Stimulated activated memory B cell treated with anti-CD40 and anti-IgM and Interleukin-4, amounts not matched to agents 10 μg/mL and 1 μg/mL and 100 μg/mL, for 72 hours (primary cell): ENCODE results near the gene SNX8.
"Not testable (repeated sequence)": the region's sequence is repeated elsewhere in the genome, so short reads cannot be mapped to it uniquely, and the experiment has no call there.

Experiments used
- ATAC-seq: fragments of 150-1000 bp; cut with Tn5 transposase; 2 replicates; pipeline ENCODE4 v1.10.0; 2021
- H3K27ac Mint-ChIP-seq: one replicate; pipeline ENCODE4 v1.8.0; 2022; ENCODE audit warnings: mild to moderate bottlenecking, mixed read lengths
- H3K27me3 Mint-ChIP-seq: one replicate; pipeline ENCODE4 v1.8.0; 2022; ENCODE audit warnings: mixed read lengths
- H3K36me3 Mint-ChIP-seq: one replicate; pipeline ENCODE4 v1.8.0; 2022; ENCODE audit warnings: mixed read lengths
- H3K4me1 Mint-ChIP-seq: one replicate; pipeline ENCODE4 v1.8.0; 2022; ENCODE audit warnings: mixed read lengths
- H3K4me3 Mint-ChIP-seq: one replicate; pipeline ENCODE4 v1.8.0; 2022; ENCODE audit warnings: mild to moderate bottlenecking, moderate library complexity, mixed read lengths
- H3K9me3 Mint-ChIP-seq: one replicate; pipeline ENCODE4 v1.8.0; 2022; ENCODE audit warnings: mixed read lengths

Gene SNX8

DNA sequence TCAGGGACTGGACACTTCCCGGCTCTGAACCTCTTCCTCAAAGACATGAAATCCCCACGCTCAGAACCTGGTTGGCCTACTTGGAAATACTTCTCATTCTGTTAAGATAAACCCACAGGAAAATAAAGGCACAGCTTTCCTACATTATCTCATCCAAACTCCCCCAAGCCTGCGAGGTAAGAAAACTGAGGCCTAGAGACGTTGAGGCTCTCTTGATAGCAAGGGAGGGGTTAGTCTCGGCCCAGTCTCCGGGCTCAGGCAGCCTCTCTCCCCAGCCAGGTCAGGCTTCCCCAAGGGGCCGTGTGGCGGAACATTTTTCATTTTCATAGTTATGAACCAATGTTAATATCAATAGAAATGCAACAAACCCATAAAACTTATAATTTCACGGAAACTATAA lies 35.8 kb upstream of the SNX8 start:
- no peaks in the 10 kb centered on the region for H3K36me3 Mint-ChIP-seq
- no peaks in the 10 kb centered on the region for H3K27me3 Mint-ChIP-seq
- peak overlapping the region; percentile 30 for H3K27ac Mint-ChIP-seq
- H3K4me3 Mint-ChIP-seq, result no peak overlapping the region
- no peaks in the 10 kb centered on the region for H3K9me3 Mint-ChIP-seq
- ATAC-seq, result no peak
- peaks cover 17% of the 10 kb centered on the region for H3K4me1 Mint-ChIP-seq

DNA sequence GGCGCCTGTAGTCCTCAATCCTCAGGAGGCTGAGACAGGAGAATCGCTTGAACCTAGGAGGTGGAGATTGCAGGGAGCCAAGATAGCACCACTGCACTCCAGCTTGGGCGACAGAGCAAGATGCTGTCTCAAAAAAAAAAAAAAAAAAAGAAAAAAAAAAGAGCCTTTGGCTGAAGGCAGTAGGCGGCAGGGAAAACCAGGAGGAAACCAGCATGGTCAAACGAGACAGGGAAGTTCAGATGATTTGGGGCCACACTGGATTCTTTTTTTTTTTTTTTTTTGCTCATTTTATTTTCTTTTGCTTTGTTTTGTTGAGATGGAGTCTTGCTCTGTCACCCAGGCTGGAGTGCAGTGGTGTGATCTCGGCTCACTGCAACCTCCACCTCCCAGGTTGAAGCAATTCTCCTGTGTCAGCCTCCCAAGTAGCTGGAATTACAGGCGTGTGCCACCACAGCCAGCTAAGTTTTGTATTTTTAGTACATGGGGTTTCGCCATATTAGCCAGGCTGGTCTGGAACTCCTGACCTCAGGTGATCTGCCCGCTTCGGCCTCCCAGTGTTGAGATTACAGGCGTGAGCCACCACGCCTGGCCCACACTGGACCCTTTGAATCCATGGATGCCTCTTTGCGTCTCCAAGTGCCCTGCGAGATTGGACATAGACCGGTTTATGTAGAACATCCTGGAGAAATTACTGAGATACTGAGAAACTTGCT lies 33.3 kb upstream of the SNX8 start:
- peak; percentile 7 for ATAC-seq

DNA sequence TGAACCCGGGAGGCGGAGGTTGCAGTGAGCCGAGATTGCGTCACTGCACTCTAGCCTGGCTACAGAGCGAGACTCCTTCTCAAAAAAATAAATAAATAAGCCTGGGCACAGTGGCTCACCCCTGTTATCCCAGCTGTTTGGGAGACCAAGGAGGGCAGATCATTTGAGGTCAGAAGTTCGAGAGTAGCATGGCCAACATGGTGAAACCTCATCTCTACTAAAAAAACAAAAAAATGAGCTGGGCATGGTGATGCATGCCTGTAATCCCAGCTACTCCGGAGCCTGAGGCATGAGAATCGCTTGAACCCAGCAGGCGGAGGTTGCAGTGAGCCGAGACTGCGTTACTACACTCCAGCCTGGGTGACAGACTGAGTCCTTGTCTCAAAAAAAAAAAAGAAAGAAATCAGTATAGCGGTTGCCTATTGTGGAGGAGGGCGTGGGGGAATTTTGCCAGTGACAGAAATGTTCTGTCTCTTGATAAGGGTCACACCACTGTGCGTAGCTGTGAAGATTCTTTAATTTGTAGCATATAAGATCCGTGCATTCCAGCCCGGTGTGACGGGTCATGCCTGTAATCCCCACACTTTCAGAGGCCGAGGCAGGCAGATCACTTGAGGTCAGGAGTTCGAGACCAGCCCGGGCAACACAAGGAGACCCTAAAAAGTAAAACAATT lies 22.5 kb upstream of the SNX8 start:
- no peaks in the 10 kb centered on the region for H3K9me3 Mint-ChIP-seq
- H3K4me1 Mint-ChIP-seq, result no peaks in the 10 kb centered on the region
- ATAC-seq, result no peak
- no peak overlapping the region for H3K27ac Mint-ChIP-seq
- H3K36me3 Mint-ChIP-seq, result no peaks in the 10 kb centered on the region
- H3K27me3 Mint-ChIP-seq, result no peaks in the 10 kb centered on the region
- no peak overlapping the region for H3K4me3 Mint-ChIP-seq

More for the DNA sequence above, 33.3 kb upstream of the SNX8 start:
- not testable (repeated sequence) for H3K9me3 Mint-ChIP-seq, H3K4me3 Mint-ChIP-seq, H3K36me3 Mint-ChIP-seq, H3K27me3 Mint-ChIP-seq
- Mint-ChIP-seq H3K27ac (peak overlapping the region; percentile 75), H3K4me1 (peaks cover 11% of the 10 kb centered on the region)

DNA sequence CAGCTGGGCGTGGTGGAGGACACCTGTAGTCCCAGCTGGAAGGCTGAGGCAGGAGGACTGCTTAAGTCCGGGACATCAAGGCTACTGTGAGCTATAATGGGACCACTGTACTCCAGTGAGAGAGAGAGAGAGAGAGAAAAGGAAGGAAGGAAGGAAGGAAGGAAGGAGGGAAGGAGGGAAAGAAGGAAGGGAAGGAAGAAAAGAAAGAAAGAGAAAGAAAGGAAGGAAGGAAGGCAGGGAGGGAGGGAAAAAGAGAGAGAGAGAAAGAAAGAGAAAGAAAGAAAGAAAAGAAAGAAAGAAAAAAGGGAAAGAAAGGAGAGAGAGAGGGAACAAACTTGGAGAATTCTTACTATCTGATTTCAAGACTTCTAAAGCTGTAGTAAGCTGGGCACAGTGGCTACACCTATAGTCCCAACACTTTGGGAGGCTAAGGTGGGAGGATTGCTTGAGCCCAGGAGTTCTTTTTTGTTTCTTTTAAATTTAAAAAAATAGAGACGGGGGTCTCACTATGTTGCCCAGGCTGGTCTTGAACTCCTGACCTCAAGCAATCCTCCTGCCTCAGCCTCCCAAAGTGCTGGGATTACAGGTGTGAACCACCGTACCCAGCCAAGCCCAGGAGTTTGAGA lies 18.5 kb upstream of the SNX8 start:
- ATAC-seq, H3K9me3 Mint-ChIP-seq, H3K27me3 Mint-ChIP-seq, H3K36me3 Mint-ChIP-seq, H3K4me1 Mint-ChIP-seq, H3K4me3 Mint-ChIP-seq, H3K27ac Mint-ChIP-seq: not testable (repeated sequence)

DNA sequence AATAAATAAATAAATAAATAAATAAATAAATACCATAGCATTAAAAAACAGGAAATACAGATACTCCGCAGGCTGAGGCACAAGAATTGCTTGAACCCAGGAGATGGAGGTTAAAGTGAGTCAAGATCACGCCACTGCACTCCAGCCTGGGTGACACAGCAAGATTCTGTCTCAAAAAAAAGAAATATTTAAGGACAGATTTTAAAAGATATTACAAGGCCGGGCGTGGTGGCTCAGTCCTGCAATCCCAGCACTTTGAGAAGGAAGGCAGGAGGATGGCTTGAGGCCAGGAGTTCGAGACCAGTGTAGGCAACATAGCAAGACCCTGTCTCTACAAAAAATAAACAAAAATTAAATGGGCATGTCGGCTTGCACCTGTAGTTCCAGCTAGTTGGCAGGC lies 17.5 kb upstream of the SNX8 start:
- H3K27me3 Mint-ChIP-seq, result no peaks in the 10 kb centered on the region
- no peaks in the 10 kb centered on the region for H3K9me3 Mint-ChIP-seq
- ATAC-seq, result no peak
- H3K36me3 Mint-ChIP-seq, result no peaks in the 10 kb centered on the region
- no peak overlapping the region for H3K27ac Mint-ChIP-seq
- no peaks in the 10 kb centered on the region for H3K4me1 Mint-ChIP-seq
- H3K4me3 Mint-ChIP-seq, result no peak overlapping the region

DNA sequence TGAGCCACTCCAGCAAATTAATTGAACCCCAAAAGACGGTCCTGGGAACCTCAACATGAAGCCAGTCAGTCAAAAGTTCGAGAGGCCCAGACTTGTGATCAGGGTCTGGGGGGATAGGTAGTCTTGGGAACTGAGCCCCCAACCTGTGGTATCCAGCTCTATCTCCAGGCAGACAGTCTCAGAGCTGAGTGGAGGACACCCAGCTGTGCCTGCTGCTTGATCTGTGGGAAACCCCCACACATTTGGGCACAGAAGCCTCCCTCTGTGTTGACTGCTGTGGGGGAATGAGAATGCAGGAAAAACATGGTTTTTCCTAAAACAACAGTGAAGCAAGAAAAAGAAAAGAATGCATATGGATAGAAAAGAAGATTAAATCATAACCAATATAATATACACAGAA lies 16.3 kb upstream of the SNX8 start:
- Mint-ChIP-seq H3K27me3 (no peaks in the 10 kb centered on the region), H3K9me3 (no peaks in the 10 kb centered on the region), H3K36me3 (no peaks in the 10 kb centered on the region), H3K27ac (no peak overlapping the region), H3K4me1 (peaks cover under 1% of the 10 kb centered on the region), H3K4me3 (no peak overlapping the region)
- ATAC-seq, result no peak

DNA sequence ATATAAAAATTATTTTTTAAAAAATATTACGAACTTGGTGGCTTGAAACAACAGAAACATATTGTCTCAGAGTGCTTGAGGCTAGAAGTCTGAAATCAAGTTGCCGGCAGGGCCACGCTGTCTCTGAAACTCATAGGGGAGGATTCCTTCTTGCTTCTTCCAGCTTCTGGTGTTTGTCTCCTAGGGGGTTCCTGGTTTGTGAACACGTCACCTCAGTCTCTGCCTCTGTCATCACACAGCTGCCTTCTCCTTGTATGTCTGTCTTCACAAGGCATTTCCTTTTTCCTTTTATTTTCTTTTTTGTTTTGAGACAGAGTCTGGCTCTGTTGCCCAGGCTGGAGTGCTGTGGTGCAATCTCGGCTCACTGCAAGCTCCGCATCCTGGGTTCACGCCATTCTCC lies 12.7 kb upstream of the SNX8 start:
- H3K27me3 Mint-ChIP-seq, result no peaks in the 10 kb centered on the region
- ATAC-seq, result no peak
- peaks cover 8% of the 10 kb centered on the region for H3K4me1 Mint-ChIP-seq
- no peak overlapping the region for H3K27ac Mint-ChIP-seq
- H3K9me3 Mint-ChIP-seq, result no peaks in the 10 kb centered on the region
- H3K36me3 Mint-ChIP-seq, result no peaks in the 10 kb centered on the region
- no peak overlapping the region for H3K4me3 Mint-ChIP-seq

DNA sequence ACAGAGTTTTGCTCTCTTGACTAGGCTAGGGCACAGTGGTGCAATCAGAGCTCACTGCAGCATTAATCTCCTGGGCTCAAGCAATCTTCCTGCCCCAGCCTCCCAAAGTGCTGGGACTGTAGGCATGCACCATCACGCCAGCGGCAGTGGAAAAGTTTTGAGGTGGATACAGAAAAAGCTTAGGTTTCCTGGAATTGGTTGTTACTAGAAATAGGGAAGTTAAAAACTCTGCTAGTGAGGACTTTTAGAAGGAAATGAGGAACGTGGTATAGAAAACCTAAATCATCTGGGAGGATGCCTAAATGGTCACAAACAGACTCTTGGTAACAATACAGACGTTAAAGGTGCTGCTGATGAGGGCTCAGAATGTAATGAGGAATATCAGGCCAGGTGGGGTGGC lies 10.9 kb upstream of the SNX8 start:
- Mint-ChIP-seq H3K36me3 (no peaks in the 10 kb centered on the region), H3K4me3 (no peak overlapping the region), H3K27me3 (no peaks in the 10 kb centered on the region), H3K27ac (no peak overlapping the region), H3K9me3 (no peaks in the 10 kb centered on the region), H3K4me1 (peaks cover 8% of the 10 kb centered on the region)
- ATAC-seq, result no peak

DNA sequence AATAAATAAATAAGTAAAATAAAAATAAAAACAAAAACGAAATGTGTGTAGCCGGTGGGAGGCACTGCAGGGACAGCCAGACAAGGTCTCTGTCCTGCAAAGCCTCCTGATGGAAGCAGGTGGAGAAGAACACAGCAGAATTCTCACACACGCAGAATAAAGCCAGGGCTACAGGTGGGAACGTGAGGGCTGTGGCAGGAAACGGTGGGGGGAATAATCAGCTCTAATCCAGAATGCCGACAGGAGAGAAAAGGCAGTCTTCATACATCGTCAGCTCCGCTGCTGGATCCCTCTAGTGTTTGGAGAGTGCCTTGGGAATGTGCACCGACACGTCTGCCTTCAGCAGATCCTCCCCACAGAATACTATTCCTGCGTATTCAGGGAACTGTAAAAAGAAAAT lies 6.8 kb upstream of the SNX8 start:
- Mint-ChIP-seq H3K9me3 (no peaks in the 10 kb centered on the region), H3K27me3 (no peaks in the 10 kb centered on the region), H3K4me1 (peaks cover 15% of the 10 kb centered on the region), H3K36me3 (no peaks in the 10 kb centered on the region), H3K4me3 (no peak overlapping the region), H3K27ac (no peak overlapping the region)
- no peak for ATAC-seq

DNA sequence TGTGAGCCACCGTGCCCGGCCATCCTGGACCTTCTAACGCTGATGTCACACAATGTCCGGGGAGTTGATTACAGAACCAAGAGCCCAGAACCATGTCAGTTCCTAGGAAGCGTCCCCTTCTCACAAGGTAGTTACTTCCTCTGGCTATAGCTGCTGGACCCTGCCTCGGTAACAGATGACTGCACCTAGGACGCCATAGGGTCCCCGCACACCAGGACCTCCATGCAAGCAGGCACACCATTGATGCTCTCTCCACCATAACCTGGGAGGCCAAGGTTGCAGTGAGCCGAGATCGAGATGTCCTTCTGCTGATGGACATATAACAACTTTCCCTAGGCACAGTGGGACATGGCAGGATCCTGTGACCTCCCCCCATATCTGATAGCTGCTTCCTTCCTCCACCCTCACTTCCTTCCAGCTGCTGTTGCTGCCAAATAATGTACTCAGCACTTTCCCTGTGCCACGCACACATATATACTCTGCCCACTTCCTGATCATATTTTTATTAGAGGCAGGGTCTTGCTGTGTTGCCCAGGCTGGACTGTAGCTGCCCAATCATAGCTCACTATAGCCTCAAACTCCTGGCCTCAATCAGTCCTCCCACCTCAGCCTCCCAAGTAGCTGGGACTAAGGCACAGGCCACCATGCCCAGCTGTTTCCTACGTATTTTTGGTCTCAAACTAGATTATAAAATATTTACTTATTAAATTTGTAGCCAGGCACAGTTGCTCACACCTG lies 3.5 kb upstream of the SNX8 start:
- Mint-ChIP-seq H3K9me3 (no peaks in the 10 kb centered on the region), H3K27me3 (no peaks in the 10 kb centered on the region), H3K4me1 (peaks cover 9% of the 10 kb centered on the region), H3K36me3 (peaks cover 2% of the 10 kb centered on the region), H3K4me3 (no peak overlapping the region), H3K27ac (no peak overlapping the region)
- ATAC-seq, result no peak

DNA sequence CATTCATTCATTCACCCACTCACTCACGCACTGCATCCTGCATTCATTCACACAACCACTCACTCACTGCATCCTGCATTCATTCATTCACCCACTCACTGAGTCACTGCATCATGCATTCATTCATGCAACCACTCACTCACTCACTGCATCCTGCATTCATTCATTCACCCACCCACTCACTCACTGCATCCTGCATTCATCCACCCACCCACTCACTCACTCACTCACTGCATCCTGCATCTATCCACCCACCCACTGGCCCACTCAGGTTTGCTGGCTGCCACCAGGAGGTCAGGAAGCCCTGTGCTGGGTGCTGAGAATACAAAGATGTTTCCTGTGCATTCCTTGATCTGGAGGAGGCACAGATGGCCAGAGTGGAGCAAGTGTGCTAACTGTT lies 2.3 kb upstream of the SNX8 start:
- H3K27me3 Mint-ChIP-seq, result no peaks in the 10 kb centered on the region
- H3K4me3 Mint-ChIP-seq, result no peak overlapping the region
- no peaks in the 10 kb centered on the region for H3K9me3 Mint-ChIP-seq
- peaks cover 20% of the 10 kb centered on the region for H3K4me1 Mint-ChIP-seq
- peaks cover 13% of the 10 kb centered on the region for H3K36me3 Mint-ChIP-seq
- H3K27ac Mint-ChIP-seq, result no peak overlapping the region
- ATAC-seq, result no peak

DNA sequence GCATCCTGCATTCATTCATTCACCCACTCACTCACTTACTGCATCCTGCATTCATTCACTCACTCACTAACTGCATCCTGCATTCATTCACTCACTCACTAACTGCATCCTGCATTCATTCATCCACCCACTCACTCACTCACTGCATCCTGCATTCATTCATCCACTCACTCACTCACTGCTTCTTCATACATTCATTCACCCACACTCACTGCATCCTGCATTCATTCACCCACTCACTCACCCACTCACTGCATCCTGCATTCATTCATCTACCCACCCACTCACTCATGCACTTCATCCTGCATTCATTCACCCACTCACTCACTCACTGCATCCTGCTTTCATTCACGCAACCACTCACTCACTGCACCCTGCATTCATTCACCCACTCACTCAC lies 1.5 kb upstream of the SNX8 start:
- no peak overlapping the region for H3K27ac Mint-ChIP-seq
- ATAC-seq, result no peak
- no peak overlapping the region for H3K4me3 Mint-ChIP-seq
- H3K9me3 Mint-ChIP-seq, result no peaks in the 10 kb centered on the region
- H3K4me1 Mint-ChIP-seq, result peaks cover 20% of the 10 kb centered on the region
- H3K36me3 Mint-ChIP-seq, result peaks cover 19% of the 10 kb centered on the region
- no peaks in the 10 kb centered on the region for H3K27me3 Mint-ChIP-seq

DNA sequence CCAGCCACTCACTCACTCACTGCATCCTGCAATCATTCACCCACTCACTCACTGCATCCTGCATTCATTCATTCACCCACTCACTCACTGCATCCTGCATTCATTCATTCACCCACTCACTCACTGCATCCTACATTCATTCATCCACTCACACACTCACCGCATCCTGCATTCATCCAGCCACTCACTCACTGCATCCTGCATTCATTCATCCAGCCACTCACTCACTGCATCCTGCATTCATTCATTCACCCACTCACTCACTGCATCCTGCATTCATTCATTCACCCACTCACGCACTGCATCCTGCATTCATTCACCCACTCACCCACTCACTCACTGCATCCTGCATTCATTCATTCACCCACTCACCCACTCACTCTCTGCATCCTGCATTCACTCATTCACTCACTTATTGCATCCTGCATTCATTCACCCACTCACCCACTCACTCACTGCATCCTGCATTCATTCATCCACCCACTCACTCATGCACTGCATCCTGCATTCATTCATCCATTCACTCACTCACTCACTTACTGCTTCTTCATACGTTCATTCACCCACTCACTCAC lies 802 bp upstream of the SNX8 start:
- H3K4me3 Mint-ChIP-seq, H3K9me3 Mint-ChIP-seq, ATAC-seq, H3K27me3 Mint-ChIP-seq, H3K27ac Mint-ChIP-seq: not testable (repeated sequence)
- peaks cover 19% of the 10 kb centered on the region for H3K36me3 Mint-ChIP-seq
- H3K4me1 Mint-ChIP-seq, result peaks cover 20% of the 10 kb centered on the region

DNA sequence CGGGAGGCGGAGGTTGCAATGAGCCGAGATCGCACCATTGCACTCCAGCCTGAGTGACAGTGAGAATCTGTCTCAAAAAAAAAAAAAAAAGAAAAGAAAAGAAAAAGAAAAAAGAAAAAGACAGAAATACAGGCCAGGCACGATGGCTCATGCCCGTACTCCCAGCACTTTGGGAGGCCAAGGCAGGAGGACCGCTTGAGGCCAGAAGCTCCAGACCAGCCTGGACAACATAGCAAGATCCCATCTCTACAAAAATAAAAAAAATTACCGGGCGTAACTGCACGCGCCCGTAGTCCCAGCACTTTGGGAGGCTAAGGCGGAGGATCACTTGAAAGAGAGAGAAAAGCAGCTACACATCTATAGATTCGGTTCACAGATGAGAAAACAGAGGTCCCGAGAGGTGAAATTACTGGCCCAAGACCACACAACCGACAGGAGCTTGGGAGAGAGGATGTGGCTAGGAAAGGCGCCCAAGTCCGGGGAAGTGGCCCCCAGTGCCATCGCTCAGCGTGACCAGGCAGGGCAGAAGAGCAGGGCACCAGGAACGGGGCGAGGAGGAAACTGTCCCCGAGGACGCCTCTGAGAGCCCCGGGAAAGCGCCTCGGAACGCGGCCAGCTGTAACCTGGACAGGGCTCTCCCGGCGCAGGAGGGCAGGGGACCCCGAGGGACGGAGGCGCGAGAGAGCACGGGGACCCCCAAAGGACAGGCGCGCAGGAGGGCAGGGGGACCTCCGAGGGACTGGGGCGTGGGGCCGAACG lies 612 bp downstream of the SNX8 start:
- Mint-ChIP-seq H3K9me3 (no peaks in the 10 kb centered on the region), H3K27me3 (no peaks in the 10 kb centered on the region), H3K4me3 (peak overlapping the region; percentile 96), H3K4me1 (peaks cover 28% of the 10 kb centered on the region), H3K27ac (no peak overlapping the region), H3K36me3 (peaks cover 26% of the 10 kb centered on the region)
- peak; percentile 20 for ATAC-seq
